H1 (cell line): ENCODE results near the gene ADARB2. TPM values are rescaled to one million over a fixed set of nuclear protein-coding genes. Genes with fewer than 3 reads are reported as not detected.

Experiments used
- CTCF ChIA-PET: fragments of 300-600 bp; sonication (Branson Sonifier 250); formaldehyde crosslinking; loops from one replicate; lab custom pipeline; 2021; ENCODE audit not compliant: partially characterized antibody; lab: Charles Lee
- POLR2A ChIA-PET: fragments of 300-600 bp; sonication (Branson Sonifier 250); formaldehyde crosslinking; loops from one replicate; lab custom pipeline; 2021; ENCODE audit warnings: inconsistent platforms; ENCODE audit not compliant: partially characterized antibody; lab: Charles Lee
- DNase-seq, 2 experiments: peaks; one replicate each; pipeline versions ENCODE4 v3.0.0 to v3.0.0-alpha.2; 2010 to 2022; ENCODE audit warnings: low spot score in 2 of 2, low read depth in 1 of 2, mixed read lengths in 1 of 2
- FAIRE-seq: peaks from 2 replicates; lab custom pipeline; 2011; peaks lifted over from hg19 to GRCh38; lab: Jason Lieb, UNC
- H2AFZ ChIP-seq: 2 replicates; pipeline ENCODE4 v1.8.1; 2012; ENCODE audit warnings: low read length, inconsistent platforms
- H2AK5ac ChIP-seq: 2 replicates; pipeline ENCODE4 v1.6.1; 2013; ENCODE audit warnings: low read depth, low read length
- H2BK120ac ChIP-seq: replicated peaks from 2 replicates; pipeline ENCODE3; 2013; ENCODE audit warnings: low read depth, low read length, inconsistent platforms
- H2BK12ac ChIP-seq: 2 replicates; pipeline ENCODE4 v1.6.1; 2013; ENCODE audit warnings: low read depth, low read length
- H2BK15ac ChIP-seq: 2 replicates; pipeline ENCODE4 v1.6.1; 2013; ENCODE audit warnings: low read length
- H2BK20ac ChIP-seq: 2 replicates; pipeline ENCODE4 v1.6.1; 2013; ENCODE audit warnings: low read length
- H2BK5ac ChIP-seq: 2 replicates; pipeline ENCODE4 v1.6.1; 2013; ENCODE audit warnings: low read depth, low read length
- H3K14ac ChIP-seq: 2 replicates; pipeline ENCODE4 v1.6.1; 2013; ENCODE audit warnings: inconsistent platforms; ENCODE audit not compliant: insufficient read length
- H3K18ac ChIP-seq: 2 replicates; pipeline ENCODE4 v1.6.1; 2013; ENCODE audit warnings: low read length; ENCODE audit errors: extremely low read depth
- H3K23ac ChIP-seq: 2 replicates; pipeline ENCODE4 v1.6.1; 2013; ENCODE audit warnings: inconsistent platforms; ENCODE audit not compliant: insufficient read length
- H3K23me2 ChIP-seq: 2 replicates; pipeline ENCODE4 v1.6.1; 2013; ENCODE audit warnings: low read depth, low read length
- H3K27ac ChIP-seq: 2 replicates; pipeline ENCODE4 v1.6.1; 2011; ENCODE audit warnings: low read depth, low read length, inconsistent platforms
- H3K27me3 ChIP-seq, 4 experiments: replicated peaks in 1 of 4; 1 replicate in 1 of 4; 2 replicates in 3 of 4; pipeline versions ENCODE4 v1.6.1 to v1.8.1; 2011 to 2013; ENCODE audit warnings: low read length in 3 of 4, mild to moderate bottlenecking in 3 of 4, inconsistent platforms in 2 of 4, mixed read lengths in 2 of 4, moderate library complexity in 1 of 4; ENCODE audit not compliant: control insufficient read depth in 3 of 4, insufficient read depth in 3 of 4; ENCODE audit errors: extremely low read depth in 1 of 4
- H3K36me3 ChIP-seq, 4 experiments: 2 replicates each; pipeline versions ENCODE4 v1.6.1 to v1.8.1; 2011 to 2013; ENCODE audit warnings: mild to moderate bottlenecking in 4 of 4, low read length in 3 of 4, moderate library complexity in 2 of 4, control low read depth in 1 of 4, inconsistent platforms in 1 of 4; ENCODE audit not compliant: insufficient read depth in 4 of 4, control insufficient read depth in 2 of 4
- H3K4ac ChIP-seq: replicated peaks from 2 replicates; pipeline ENCODE3; 2013; ENCODE audit warnings: low read length, low read depth, mixed read lengths, inconsistent platforms; ENCODE audit not compliant: insufficient read length
- H3K4me1 ChIP-seq, 4 experiments: replicated peaks in 1 of 4; 1 replicate in 1 of 4; 2 replicates in 3 of 4; pipeline versions ENCODE4 v1.6.1 to v1.8.1; 2011 to 2013; ENCODE audit warnings: low read length in 3 of 4, inconsistent platforms in 2 of 4, mixed read lengths in 1 of 4; ENCODE audit not compliant: insufficient read depth in 4 of 4, control insufficient read depth in 3 of 4
- H3K4me2 ChIP-seq, 2 experiments: 2 replicates each; pipeline versions ENCODE4 v1.6.1 to v1.8.1; 2011 to 2013; ENCODE audit warnings: low read depth in 2 of 2, low read length in 2 of 2, control low read depth in 1 of 2, inconsistent platforms in 1 of 2, mild to moderate bottlenecking in 1 of 2; ENCODE audit not compliant: insufficient read depth in 1 of 2
- H3K4me3 ChIP-seq, 4 experiments: fragments of 200-600, 300-600 bp in 1 of 4; sonication (generic), shearing (Covaris generic), sonication (Bioruptor Twin) in 1 of 4; 2 replicates each; pipeline versions ENCODE4 v1.5.1 to v1.8.1; 2011 to 2016; ENCODE audit warnings: low read length in 4 of 4, low read depth in 3 of 4, control low read depth in 2 of 4, inconsistent platforms in 2 of 4, mild to moderate bottlenecking in 2 of 4, mixed read lengths in 1 of 4, moderate library complexity in 1 of 4; ENCODE audit not compliant: insufficient read depth in 2 of 4; ENCODE audit errors: extremely low read depth in 1 of 4
- H3K56ac ChIP-seq: replicated peaks from 2 replicates; pipeline ENCODE3; 2013; ENCODE audit warnings: low read depth, mild to moderate bottlenecking, mixed read lengths, low read length, inconsistent platforms; ENCODE audit not compliant: insufficient read length
- H3K79me1 ChIP-seq: 2 replicates; pipeline ENCODE4 v1.6.1; 2013; ENCODE audit warnings: low read depth, low read length, control low read depth
- H3K79me2 ChIP-seq, 2 experiments: 2 replicates each; pipeline versions ENCODE4 v1.6.1 to v1.8.1; 2012 to 2013; ENCODE audit warnings: low read length in 2 of 2, mild to moderate bottlenecking in 2 of 2, inconsistent platforms in 1 of 2; ENCODE audit not compliant: insufficient read depth in 2 of 2, control insufficient read depth in 1 of 2
- H3K9ac ChIP-seq, 4 experiments: replicated peaks in 1 of 4; 1 replicate in 1 of 4; 2 replicates in 3 of 4; pipeline versions ENCODE4 v1.6.1 to v1.8.1; 2011 to 2013; ENCODE audit warnings: low read depth in 3 of 4, low read length in 3 of 4, control low read depth in 2 of 4, mild to moderate bottlenecking in 2 of 4, moderate library complexity in 2 of 4, inconsistent platforms in 1 of 4; ENCODE audit errors: extremely low read depth in 1 of 4
- H3K9me3 ChIP-seq, 2 experiments: 2 replicates each; pipeline versions ENCODE4 v1.6.1 to v1.8.1; 2012 to 2013; ENCODE audit warnings: mild to moderate bottlenecking in 2 of 2, moderate library complexity in 2 of 2, control low read depth in 1 of 2, inconsistent platforms in 1 of 2, low read depth in 1 of 2, low read length in 1 of 2, mixed read lengths in 1 of 2; ENCODE audit not compliant: insufficient read depth in 2 of 2
- H4K20me1 ChIP-seq, 2 experiments: replicated peaks in 1 of 2; 2 replicates each; pipeline versions ENCODE3 to v1.8.1; 2011 to 2013; ENCODE audit warnings: inconsistent platforms in 2 of 2, low read length in 2 of 2, mild to moderate bottlenecking in 1 of 2; ENCODE audit not compliant: insufficient read depth in 2 of 2, control insufficient read depth in 1 of 2
- H4K5ac ChIP-seq: 2 replicates; pipeline ENCODE4 v1.6.1; 2013; ENCODE audit warnings: low read length, low read depth, mixed read lengths, inconsistent platforms; ENCODE audit not compliant: insufficient read length
- H4K8ac ChIP-seq: 2 replicates; pipeline ENCODE4 v1.8.0; 2013; ENCODE audit warnings: mild to moderate bottlenecking, moderate library complexity, low read length, inconsistent platforms; ENCODE audit not compliant: insufficient read depth; ENCODE audit errors: extremely low read depth
- H4K91ac ChIP-seq: replicated peaks from 2 replicates; pipeline ENCODE3; 2013; ENCODE audit warnings: low read length, mixed read lengths, inconsistent platforms; ENCODE audit not compliant: insufficient read length
- BACH1 ChIP-seq: IDR thresholded peaks from 2 replicates; pipeline ENCODE4 v1.6.1; 2012; ENCODE audit warnings: low read length, improper control_type of control experiment
- GABPA ChIP-seq: IDR thresholded peaks from 2 replicates; pipeline ENCODE4 v1.6.1; 2011; ENCODE audit warnings: mild to moderate bottlenecking, low read length, moderate library complexity, borderline replicate concordance; ENCODE audit not compliant: insufficient read depth
- HDAC2 ChIP-seq, 2 experiments: fragments of 300-600 bp in 1 of 2; sonication (generic) in 1 of 2; IDR thresholded peaks; 2 replicates each; pipeline ENCODE4 v1.6.1; 2011 to 2012; ENCODE audit warnings: low read depth in 2 of 2, low read length in 2 of 2, mild to moderate bottlenecking in 2 of 2, moderate library complexity in 2 of 2, borderline replicate concordance in 1 of 2, inconsistent platforms in 1 of 2
- HDAC6 ChIP-seq: IDR thresholded peaks from one replicate; pipeline ENCODE4 v1.7.1; 2012; ENCODE audit warnings: low read depth, mild to moderate bottlenecking, inconsistent platforms, low read length, moderate library complexity
- NANOG ChIP-seq: IDR thresholded peaks from 2 replicates; pipeline ENCODE4 v1.6.1; 2011; ENCODE audit warnings: low read length, low read depth, mild to moderate bottlenecking, inconsistent platforms; ENCODE audit not compliant: insufficient read depth, poor library complexity, severe bottlenecking
- POLR2AphosphoS5 ChIP-seq: IDR thresholded peaks from 2 replicates; pipeline ENCODE4 v1.6.1; 2011; ENCODE audit warnings: low read depth, low read length
- POU5F1 ChIP-seq: IDR thresholded peaks from 2 replicates; pipeline ENCODE4 v1.6.1; 2011; ENCODE audit warnings: low read depth, mild to moderate bottlenecking, low read length, moderate library complexity
- RAD21 ChIP-seq, 2 experiments: IDR thresholded peaks in 1 of 2; conservative IDR thresholded peaks in 1 of 2; 2 replicates each; pipeline ENCODE4 v1.6.1; 2011; ENCODE audit warnings: low read depth in 2 of 2, low read length in 2 of 2, improper control_type of control experiment in 1 of 2, inconsistent platforms in 1 of 2, mild to moderate bottlenecking in 1 of 2, moderate library complexity in 1 of 2
- TBP ChIP-seq: IDR thresholded peaks from 2 replicates; pipeline ENCODE4 v1.6.1; 2011; ENCODE audit warnings: low read depth, low read length, improper control_type of control experiment
- ZNF274 ChIP-seq: IDR thresholded peaks from 2 replicates; pipeline ENCODE4 v1.7.0; 2012; ENCODE audit warnings: low read length, borderline replicate concordance; ENCODE audit errors: extremely low read depth
- WGBS, 2 experiments: shearing (Covaris generic) in 1 of 2; methylation state at CpG; one replicate each; pipeline versions ENCODE4 v1.1.6 to v1.1.7; 2013 to 2015; ENCODE audit warnings: low lambda C conversion rate in 2 of 2, mixed read lengths in 2 of 2, inconsistent platforms in 1 of 2, low coverage in 1 of 2, missing lambda C conversion rate in 1 of 2; ENCODE audit not compliant: insufficient replicate concordance in 2 of 2, insufficient coverage in 1 of 2, insufficient read length in 1 of 2; ENCODE audit errors: extremely low coverage in 1 of 2, missing lambda C conversion rate in 1 of 2; 5-methylcytosine and 5-hydroxymethylcytosine counted together
- polyA plus RNA-seq, 7 experiments: library from polyadenylated mRNA; depleted of rRNA in 3 of 7; stranded (reverse) in 5 of 7; unstranded in 2 of 7; fragments of >200 nt in 5 of 7; fragments of 200-250 nt in 2 of 7; gene quantifications; 1 replicate in 5 of 7; 2 replicates in 1 of 7; 4 replicates in 1 of 7; pipeline versions ENCODE4 v1.2.1 to v1.2.3, GENCODE V29; 2011 to 2013; ENCODE audit warnings: missing spikeins in 2 of 7, mixed read lengths in 2 of 7
- total RNA-seq: library from RNA; stranded (reverse); fragmentation: NEBNext Ultra II Directional; extraction: Animal tissue kit (Norgen Biotek cat#: 25700); gene quantifications from 2 replicates; pipeline ENCODE4 v1.2.1, GENCODE V29; 2021

Gene ADARB2
- total and polyA plus RNA-seq, 2 of the 8 experiments (the other 6 are each of a cell fraction or from before 2014, with no cell fraction given) = 2.2 to 2.8 TPM

DNA sequence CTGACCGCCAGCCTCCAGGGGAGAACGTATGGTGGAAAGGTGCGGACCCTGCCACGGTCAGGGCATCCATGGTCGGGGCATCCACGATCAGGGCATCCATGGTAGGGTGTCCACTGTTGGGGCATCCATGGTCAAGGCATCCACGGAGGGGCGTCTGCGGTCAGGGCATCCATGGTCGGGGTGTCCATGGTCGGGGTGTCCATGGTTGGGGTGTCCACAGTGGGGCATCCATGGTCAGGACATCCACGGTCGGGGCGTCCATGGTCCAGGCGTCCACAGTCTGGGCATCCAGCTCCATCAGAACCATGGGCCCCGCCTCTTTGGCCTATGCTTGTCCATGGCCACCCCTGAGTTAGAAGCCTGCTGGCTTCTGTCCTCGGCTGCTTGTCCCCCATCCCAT is 148.1 kb downstream of the ADARB2 start:
- H3K79me2 ChIP-seq = no peaks in the 10 kb centered on the region
- H4K91ac ChIP-seq = no peak overlapping the region
- no peaks in the 10 kb centered on the region for H3K4me1 ChIP-seq
- no peak overlapping the region for H4K5ac ChIP-seq
- TF ChIP-seq TBP (no peak), ZNF274 (no peak), RAD21 (IDR thresholded peaks at IDR 0.05 in 1 of 2, conservative IDR thresholded peaks at IDR 0.05 in 1 of 2; ENCODE audit: low read depth in 2 of 2, low read length in 2 of 2) (no peak), HDAC6 (no peak), BACH1 (no peak), POU5F1 (no peak), POLR2AphosphoS5 (no peak), HDAC2 (IDR thresholded peaks at IDR 0.05; ENCODE audit: borderline replicate concordance in 1 of 2, low read depth in 2 of 2, low read length in 2 of 2) (no peak), GABPA (no peak), NANOG (no peak)
- H2AFZ ChIP-seq = no peak overlapping the region
- no peak overlapping the region for H3K4me2 ChIP-seq
- H3K18ac ChIP-seq = no peak overlapping the region
- DNase-seq (no peak), FAIRE-seq (no peak)
- H3K79me1 ChIP-seq = no peaks in the 10 kb centered on the region
- H3K27me3 ChIP-seq = no peaks in the 10 kb centered on the region
- no peak overlapping the region for H2BK20ac ChIP-seq
- no peak overlapping the region for H3K4ac ChIP-seq
- H3K36me3 ChIP-seq = no peaks in the 10 kb centered on the region
- no peak overlapping the region for H3K4me3 ChIP-seq
- POLR2A ChIA-PET = no interaction called here
- H4K8ac ChIP-seq = no peak overlapping the region
- 89% methylated on average over 17 of the region's 17 CpGs; no CpG with 5 or more reads in 1 of the 2 experiments for WGBS, 2 experiments
- no peak overlapping the region for H2AK5ac ChIP-seq
- H3K9me3 ChIP-seq = peaks cover 3% of the 10 kb centered on the region in 2 experiments; a peak in 3 of 4 replicates
- no peak overlapping the region for H3K27ac ChIP-seq
- no peak overlapping the region for H2BK5ac ChIP-seq
- H2BK120ac ChIP-seq = no peak overlapping the region
- no peak overlapping the region for H3K9ac ChIP-seq
- no peak overlapping the region for H3K56ac ChIP-seq
- no peak overlapping the region for H2BK12ac ChIP-seq
- H2BK15ac ChIP-seq = no peak overlapping the region
- CTCF ChIA-PET = interaction anchor here (0.7 to 1.2 kb wide), 2 partner anchors 9 to 123 kb away, joined by 3 to 4 read pairs; no protein-coding TSS in a partner anchor
- H3K23ac ChIP-seq = no peak overlapping the region
- H3K23me2 ChIP-seq = no peaks in the 10 kb centered on the region
- no peaks in the 10 kb centered on the region for H4K20me1 ChIP-seq
- no peak overlapping the region for H3K14ac ChIP-seq
